Measurements from ENCODE around the gene LEAP2. TPM values are rescaled to one million over a fixed set of nuclear protein-coding genes. Genes with fewer than 3 reads are reported as not detected.

Gene LEAP2
- total and polyA plus RNA-seq, 2 donors (not counting 1 experiment from before 2014, with no cell fraction given): 2.2 to 5.4 TPM

DNA sequence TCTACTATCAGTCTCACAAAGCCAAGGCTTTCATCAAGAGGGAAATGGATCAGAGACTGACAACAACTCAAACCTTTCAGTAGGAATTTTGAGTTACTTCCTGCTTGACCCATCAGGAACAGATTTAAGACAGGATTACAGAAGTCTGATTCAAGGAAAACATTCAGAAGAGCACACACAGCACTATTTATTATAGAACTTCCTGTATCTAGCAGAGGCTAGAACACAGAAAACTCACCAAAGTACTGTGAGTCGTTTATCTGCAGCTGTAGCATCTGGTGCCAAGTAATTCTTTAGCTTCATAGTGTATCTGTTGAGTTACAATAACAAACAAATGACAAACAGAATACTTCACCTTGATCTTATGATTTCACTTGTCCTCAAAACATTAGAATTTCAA, 13.8 kb downstream of the LEAP2 start:
- H3K4me1 Mint-ChIP-seq: peaks cover 8% of the 10 kb centered on the region
- no peak overlapping the region for H3K4me3 Mint-ChIP-seq
- Histone ChIP-seq H3K27me3 (replicated peaks in 1 of 4; ENCODE audit: control extremely low read depth in 1 of 4, control insufficient read depth in 3 of 4, insufficient read depth in 4 of 4, low read length in 3 of 4) (no peaks in the 10 kb centered on the region), H3K9me3 (ENCODE audit: control extremely low read depth in 1 of 3, control insufficient read depth in 2 of 3, insufficient read depth in 1 of 3, low read length in 2 of 3) (no peaks in the 10 kb centered on the region), H3K27ac (ENCODE audit: low read length in 2 of 2) (no peak overlapping the region), H3K4me3 (ENCODE audit: control extremely low read depth in 1 of 5, extremely low read depth in 1 of 5, insufficient read depth in 1 of 5, low read depth in 2 of 5, low read length in 4 of 5) (no peak overlapping the region), H2AFZ (ENCODE audit: insufficient read depth, low read depth, low read length, poor library complexity, severe bottlenecking) (no peak overlapping the region), H3K4me1 (ENCODE audit: control insufficient read depth in 2 of 2, insufficient read depth in 2 of 2, low read length in 2 of 2) (no peaks in the 10 kb centered on the region), H3K79me2 (ENCODE audit: control insufficient read depth, insufficient read depth, low read length) (peaks cover 4% of the 10 kb centered on the region), H3K4me2 (replicated peaks; ENCODE audit: low read depth, low read length, poor library complexity, severe bottlenecking) (no peak overlapping the region), H3K36me3 (replicated peaks in 1 of 2; ENCODE audit: control extremely low read depth in 1 of 2, control insufficient read depth in 1 of 2, extremely low read depth in 1 of 2, insufficient read depth in 2 of 2, low read length in 1 of 2) (peaks cover 25 to 54% of the 10 kb centered on the region in 2 experiments), H4K20me1 (ENCODE audit: control insufficient read depth, insufficient read depth, low read length, poor library complexity, severe bottlenecking) (no peaks in the 10 kb centered on the region), H3K9ac (ENCODE audit: low read length) (no peak overlapping the region)
- TF ChIP-seq, protein P1, sequence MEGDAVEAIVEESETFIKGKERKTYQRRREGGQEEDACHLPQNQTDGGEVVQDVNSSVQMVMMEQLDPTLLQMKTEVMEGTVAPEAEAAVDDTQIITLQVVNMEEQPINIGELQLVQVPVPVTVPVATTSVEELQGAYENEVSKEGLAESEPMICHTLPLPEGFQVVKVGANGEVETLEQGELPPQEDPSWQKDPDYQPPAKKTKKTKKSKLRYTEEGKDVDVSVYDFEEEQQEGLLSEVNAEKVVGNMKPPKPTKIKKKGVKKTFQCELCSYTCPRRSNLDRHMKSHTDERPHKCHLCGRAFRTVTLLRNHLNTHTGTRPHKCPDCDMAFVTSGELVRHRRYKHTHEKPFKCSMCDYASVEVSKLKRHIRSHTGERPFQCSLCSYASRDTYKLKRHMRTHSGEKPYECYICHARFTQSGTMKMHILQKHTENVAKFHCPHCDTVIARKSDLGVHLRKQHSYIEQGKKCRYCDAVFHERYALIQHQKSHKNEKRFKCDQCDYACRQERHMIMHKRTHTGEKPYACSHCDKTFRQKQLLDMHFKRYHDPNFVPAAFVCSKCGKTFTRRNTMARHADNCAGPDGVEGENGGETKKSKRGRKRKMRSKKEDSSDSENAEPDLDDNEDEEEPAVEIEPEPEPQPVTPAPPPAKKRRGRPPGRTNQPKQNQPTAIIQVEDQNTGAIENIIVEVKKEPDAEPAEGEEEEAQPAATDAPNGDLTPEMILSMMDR (IDR thresholded peaks at IDR 0.05): no peak
- TF ChIP-seq EZH2 (IDR thresholded peaks at IDR 0.05; ENCODE audit: borderline replicate concordance, insufficient read depth, low read depth, low read length, poor library complexity, severe bottlenecking): no peak
- no CpG with 5 or more reads among the region's 1 CpG for WGBS (ENCODE audit: insufficient coverage)
- ATAC-seq (ENCODE audit: low read depth) (no peak), DNase-seq (no peak)
- intact Hi-C loops (cut with micrococcal nuclease): no loop called here
- no peak overlapping the region for H3K27ac Mint-ChIP-seq
- CTCF ChIA-PET: interaction anchor here (0.6 to 7.9 kb wide), 2 partner anchors 58 to 501 kb away, joined by 3 to 75 read pairs; partner anchors contain the start of gene SHROOM1
- no peaks in the 10 kb centered on the region for H3K9me3 Mint-ChIP-seq (ENCODE audit: insufficient read depth)
- H3K27me3 Mint-ChIP-seq: no peaks in the 10 kb centered on the region
- POLR2A ChIA-PET: no interaction called here

DNA sequence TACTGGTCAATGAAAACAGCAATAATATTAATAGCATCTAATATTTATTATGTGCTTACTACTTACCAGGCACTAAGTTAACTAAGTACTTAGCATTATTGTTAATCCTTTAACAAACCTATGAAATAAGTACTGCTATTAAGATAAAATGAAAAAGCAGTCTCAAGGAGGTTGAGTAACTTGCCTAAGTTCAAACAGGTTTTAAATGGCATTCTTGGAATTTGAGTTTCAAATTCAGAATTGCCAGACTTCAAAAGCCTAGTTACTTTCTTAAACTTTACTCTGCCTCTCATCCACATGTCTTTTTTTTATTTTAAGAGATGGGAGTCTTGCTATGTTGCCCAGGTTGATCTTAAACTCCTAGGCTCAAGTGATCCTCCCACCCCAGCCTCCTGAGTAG, 16.0 kb downstream of the LEAP2 start:
- H3K4me3 Mint-ChIP-seq: no peak overlapping the region
- POLR2A ChIA-PET: no interaction called here
- Histone ChIP-seq H3K4me1 (ENCODE audit: control insufficient read depth in 2 of 2, insufficient read depth in 2 of 2, low read length in 2 of 2) (no peaks in the 10 kb centered on the region), H3K36me3 (replicated peaks in 1 of 2; ENCODE audit: control extremely low read depth in 1 of 2, control insufficient read depth in 1 of 2, extremely low read depth in 1 of 2, insufficient read depth in 2 of 2, low read length in 1 of 2) (peaks cover 33 to 69% of the 10 kb centered on the region in 2 experiments), H3K27me3 (replicated peaks in 1 of 4; ENCODE audit: control extremely low read depth in 1 of 4, control insufficient read depth in 3 of 4, insufficient read depth in 4 of 4, low read length in 3 of 4) (no peaks in the 10 kb centered on the region), H3K27ac (ENCODE audit: low read length in 2 of 2) (no peak overlapping the region), H3K79me2 (ENCODE audit: control insufficient read depth, insufficient read depth, low read length) (peaks cover 5% of the 10 kb centered on the region), H3K9ac (ENCODE audit: low read length) (no peak overlapping the region), H3K9me3 (ENCODE audit: control extremely low read depth in 1 of 3, control insufficient read depth in 2 of 3, insufficient read depth in 1 of 3, low read length in 2 of 3) (no peaks in the 10 kb centered on the region), H3K4me2 (replicated peaks; ENCODE audit: low read depth, low read length, poor library complexity, severe bottlenecking) (no peak overlapping the region), H2AFZ (ENCODE audit: insufficient read depth, low read depth, low read length, poor library complexity, severe bottlenecking) (no peak overlapping the region), H4K20me1 (ENCODE audit: control insufficient read depth, insufficient read depth, low read length, poor library complexity, severe bottlenecking) (no peaks in the 10 kb centered on the region), H3K4me3 (ENCODE audit: control extremely low read depth in 1 of 5, extremely low read depth in 1 of 5, insufficient read depth in 1 of 5, low read depth in 2 of 5, low read length in 4 of 5) (no peak overlapping the region)
- H3K27me3 Mint-ChIP-seq: no peaks in the 10 kb centered on the region
- intact Hi-C loops (cut with micrococcal nuclease): no loop called here
- ATAC-seq (ENCODE audit: low read depth): no peak
- TF ChIP-seq EZH2 (IDR thresholded peaks at IDR 0.05; ENCODE audit: borderline replicate concordance, insufficient read depth, low read depth, low read length, poor library complexity, severe bottlenecking): no peak
- TF ChIP-seq, protein P1 (IDR thresholded peaks at IDR 0.05): no peak
- CTCF ChIA-PET: no interaction called here
- no peak for DNase-seq
- H3K9me3 Mint-ChIP-seq (ENCODE audit: insufficient read depth): no peaks in the 10 kb centered on the region
- peaks cover 8% of the 10 kb centered on the region for H3K4me1 Mint-ChIP-seq
- no peak overlapping the region for H3K27ac Mint-ChIP-seq
